ENCODE measurements around the gene RTBDN. TPM values are rescaled to one million over a fixed set of nuclear protein-coding genes. Genes with fewer than 3 reads are reported as not detected.

RTBDN gene
- total RNA-seq, 2 experiments from 2014 or later, result not detected

GRCh38 chr19:12880551-12881171 is 46.3 kb upstream of the RTBDN start:
- no peak for ATAC-seq (ENCODE audit: poor library complexity)
- Mint-ChIP-seq H3K27ac (peak overlapping the region; percentile 86), H3K36me3 (ENCODE audit: low read depth) (peaks cover 28% of the 10 kb centered on the region), H3K4me3 (peak overlapping the region; percentile 89), H3K27me3 (no peaks in the 10 kb centered on the region), H3K4me1 (ENCODE audit: low read depth) (peaks cover 22% of the 10 kb centered on the region), H3K9me3 (no peaks in the 10 kb centered on the region)
- Histone ChIP-seq H3K9me3 (ENCODE audit: control insufficient read depth in 1 of 2, insufficient read depth in 1 of 2, low read length in 2 of 2) (peaks cover 10 to 26% of the 10 kb centered on the region in 2 experiments), H3K27ac (ENCODE audit: low read depth in 1 of 2, low read length in 2 of 2) (peak overlapping the region; percentile 46 to 58), H3K4me1 (ENCODE audit: insufficient read depth, low read length) (peaks cover 46% of the 10 kb centered on the region), H3K36me3 (ENCODE audit: insufficient read depth, low read length) (peaks cover 21% of the 10 kb centered on the region), H3K4me3 (ENCODE audit: low read length) (peak overlapping the region; percentile 89), H3K27me3 (ENCODE audit: control insufficient read depth in 1 of 2, insufficient read depth in 2 of 2, low read length in 2 of 2) (no peaks in the 10 kb centered on the region)
- ChIA-PET POLR2A (interaction anchor here (1.2 to 2.5 kb wide), 3 partner anchors 9 to 89 kb away, joined by 4 to 13 read pairs (median 4); partner anchors contain the start of genes GCDH and JUNB), CTCF (interaction anchor here (0.9 to 1.3 kb wide), 3 partner anchors 10 to 84 kb away, joined by 4 to 5 read pairs (median 5); partner anchors contain the start of gene GCDH)
- TF ChIP-seq CTCF (IDR thresholded peaks at IDR 0.05), result no peak
- peak in 1 of 14 experiments; percentile 33 for DNase-seq
- intact Hi-C loops (cut with DNase I, micrococcal nuclease), result no loop called here

GRCh38 chr19:12875086-12875485 is 40.7 kb upstream of the RTBDN start:
- Histone ChIP-seq H3K36me3 (ENCODE audit: insufficient read depth, low read length) (peaks cover 29% of the 10 kb centered on the region), H3K4me3 (ENCODE audit: low read length) (no peak overlapping the region), H3K4me1 (ENCODE audit: insufficient read depth, low read length) (peaks cover 7% of the 10 kb centered on the region), H3K27me3 (ENCODE audit: control insufficient read depth in 1 of 2, insufficient read depth in 2 of 2, low read length in 2 of 2) (no peaks in the 10 kb centered on the region), H3K27ac (ENCODE audit: low read depth in 1 of 2, low read length in 2 of 2) (no peak overlapping the region), H3K9me3 (ENCODE audit: control insufficient read depth in 1 of 2, insufficient read depth in 1 of 2, low read length in 2 of 2) (peaks cover 0 to 19% of the 10 kb centered on the region in 2 experiments)
- POLR2A ChIA-PET, result interaction anchor here (1.1 kb wide), 1 partner anchor 16 kb away, joined by 3 read pairs; the partner anchor contains the start of gene GCDH
- ATAC-seq (ENCODE audit: poor library complexity), result no peak
- DNase-seq, result no peak
- no peak for TF ChIP-seq CTCF (IDR thresholded peaks at IDR 0.05)
- Mint-ChIP-seq H3K9me3 (peaks cover 5% of the 10 kb centered on the region), H3K4me3 (no peak overlapping the region), H3K27ac (no peak overlapping the region), H3K4me1 (ENCODE audit: low read depth) (peaks cover 8% of the 10 kb centered on the region), H3K27me3 (no peaks in the 10 kb centered on the region), H3K36me3 (ENCODE audit: low read depth) (peaks cover 51% of the 10 kb centered on the region)
- intact Hi-C loops (cut with DNase I, micrococcal nuclease), result no loop called here
- CTCF ChIA-PET, result interaction anchor here (0.6 kb wide), 1 partner anchor 158 kb away, joined by 3 read pairs; no protein-coding TSS in a partner anchor

- Mint-ChIP-seq H3K36me3 (ENCODE audit: low read depth) (peaks cover 51% of the 10 kb centered on the region), H3K27me3 (no peaks in the 10 kb centered on the region), H3K4me1 (ENCODE audit: low read depth) (peaks cover 6% of the 10 kb centered on the region), H3K4me3 (no peak overlapping the region), H3K27ac (no peak overlapping the region), H3K9me3 (peaks cover 5% of the 10 kb centered on the region)
- H3K4me1 ChIP-seq (ENCODE audit: insufficient read depth, low read length), result no peaks in the 10 kb centered on the region
- POLR2A ChIA-PET, result interaction anchor here (1.6 kb wide), 1 partner anchor 11 kb away, joined by 7 read pairs; no protein-coding TSS in a partner anchor
- DNase-seq (peak in 1 of 14 experiments; percentile 39), ATAC-seq (ENCODE audit: poor library complexity) (no peak)
- no peak overlapping the region for H3K4me3 ChIP-seq (ENCODE audit: low read length)
- peaks cover 29% of the 10 kb centered on the region for H3K36me3 ChIP-seq (ENCODE audit: insufficient read depth, low read length)
- intact Hi-C loops (cut with DNase I, micrococcal nuclease), result no loop called here
- no peak for TF ChIP-seq CTCF (IDR thresholded peaks at IDR 0.05)
- CTCF ChIA-PET, result no interaction called here
- H3K27ac ChIP-seq (ENCODE audit: low read depth in 1 of 2, low read length in 2 of 2), result no peak overlapping the region
- no peaks in the 10 kb centered on the region for H3K27me3 ChIP-seq (ENCODE audit: control insufficient read depth in 1 of 2, insufficient read depth in 2 of 2, low read length in 2 of 2)
- peaks cover 0 to 19% of the 10 kb centered on the region in 2 experiments for H3K9me3 ChIP-seq (ENCODE audit: control insufficient read depth in 1 of 2, insufficient read depth in 1 of 2, low read length in 2 of 2)
Measured at GRCh38 chr19:12873891-12874745, 39.7 kb upstream of the RTBDN start.
